ENCODE measurements around the gene RAB24. TPM values are rescaled to one million over a fixed set of nuclear protein-coding genes. Genes with fewer than 3 reads are reported as not detected.

RAB24 gene
- total and polyA plus RNA-seq, 7 donors: 22.3 to 64.6 (median 33.6) TPM

GRCh38 chr5:177288191-177288590, 15.3 kb downstream of the RAB24 start:
- no peak for DNase-seq
- no peaks in the 10 kb centered on the region for H3K4me1 ChIP-seq
- no peak overlapping the region for H3K27ac ChIP-seq
- WGBS, 2 donors: 93 to 94% methylated on average over 2 of the region's 2 CpGs
- H3K9me3 ChIP-seq: no peaks in the 10 kb centered on the region
- H3K27me3 ChIP-seq: no peaks in the 10 kb centered on the region
- intact Hi-C loops (cut with DNase I): no loop called here
- no peak overlapping the region for H3K4me3 ChIP-seq
- peaks cover 11 to 98% (median 60%) of the 10 kb centered on the region in 4 donors for H3K36me3 ChIP-seq
- TF ChIP-seq POLR2AphosphoS5 (IDR thresholded peaks at IDR 0.05): no peak
- TF ChIP-seq POLR2A (IDR thresholded peaks at IDR 0.05): no peak
- TF ChIP-seq CTCF (IDR thresholded peaks at IDR 0.05): no peak
- no peak for TF ChIP-seq EP300 (IDR thresholded peaks at IDR 0.05)

GRCh38 chr5:177276886-177277285, 26.6 kb downstream of the RAB24 start:
- no peak for DNase-seq
- Histone ChIP-seq H3K4me3 (no peak overlapping the region), H3K4me1 (no peaks in the 10 kb centered on the region), H3K9me3 (no peaks in the 10 kb centered on the region), H3K36me3 (peaks cover 10 to 86% (median 27%) of the 10 kb centered on the region in 4 donors), H3K27me3 (no peaks in the 10 kb centered on the region), H3K27ac (no peak overlapping the region)
- TF ChIP-seq EP300 (IDR thresholded peaks at IDR 0.05): no peak
- no peak for TF ChIP-seq CTCF (IDR thresholded peaks at IDR 0.05)
- TF ChIP-seq POLR2A (IDR thresholded peaks at IDR 0.05): no peak
- TF ChIP-seq POLR2AphosphoS5 (IDR thresholded peaks at IDR 0.05): no peak
- intact Hi-C loops (cut with DNase I): no loop called here
- WGBS, 2 donors: 73 to 77% methylated on average over 1 of the region's 1 CpG

- Histone ChIP-seq H3K27ac (no peak overlapping the region), H3K4me1 (no peaks in the 10 kb centered on the region), H3K4me3 (no peak overlapping the region), H3K36me3 (peaks cover 6 to 84% (median 22%) of the 10 kb centered on the region in 4 donors), H3K9me3 (no peaks in the 10 kb centered on the region), H3K27me3 (no peaks in the 10 kb centered on the region)
- intact Hi-C loops (cut with DNase I): no loop called here
- DNase-seq: no peak
- TF ChIP-seq CTCF (IDR thresholded peaks at IDR 0.05): no peak
- TF ChIP-seq POLR2AphosphoS5 (IDR thresholded peaks at IDR 0.05): no peak
- TF ChIP-seq POLR2A (IDR thresholded peaks at IDR 0.05): no peak
- no peak for TF ChIP-seq EP300 (IDR thresholded peaks at IDR 0.05)
- WGBS, 2 donors: 95 to 97% methylated on average over 6 of the region's 6 CpGs
These were observed 27.6 kb downstream of the RAB24 start for GRCh38 chr5:177275883-177276282.

GRCh38 chr5:177271113-177271512, 32.4 kb downstream of the RAB24 start:
- no peak overlapping the region for H3K4me3 ChIP-seq
- no peak for DNase-seq
- H3K27me3 ChIP-seq: no peaks in the 10 kb centered on the region
- TF ChIP-seq EP300 (IDR thresholded peaks at IDR 0.05) (no peak), POLR2A (IDR thresholded peaks at IDR 0.05) (no peak), CTCF (IDR thresholded peaks at IDR 0.05) (no peak), POLR2AphosphoS5 (IDR thresholded peaks at IDR 0.05) (no peak)
- 96 to 97% methylated on average over 4 of the region's 4 CpGs for WGBS, 2 donors
- no peaks in the 10 kb centered on the region for H3K9me3 ChIP-seq
- intact Hi-C loops (cut with DNase I): no loop called here
- no peak overlapping the region for H3K27ac ChIP-seq
- H3K4me1 ChIP-seq: no peaks in the 10 kb centered on the region
- H3K36me3 ChIP-seq: peaks cover 17 to 98% (median 31%) of the 10 kb centered on the region in 4 donors

- WGBS, 2 donors: 86 to 95% methylated on average over 3 of the region's 3 CpGs
- no peaks in the 10 kb centered on the region for H3K9me3 ChIP-seq
- TF ChIP-seq POLR2A (IDR thresholded peaks at IDR 0.05) (no peak), CTCF (IDR thresholded peaks at IDR 0.05) (no peak), EP300 (IDR thresholded peaks at IDR 0.05) (no peak), POLR2AphosphoS5 (IDR thresholded peaks at IDR 0.05) (no peak)
- H3K36me3 ChIP-seq: peaks cover 12 to 98% (median 31%) of the 10 kb centered on the region in 4 donors
- no peak for DNase-seq
- H3K27ac ChIP-seq: no peak overlapping the region
- H3K4me3 ChIP-seq: no peak overlapping the region
- no peaks in the 10 kb centered on the region for H3K27me3 ChIP-seq
- H3K4me1 ChIP-seq: no peaks in the 10 kb centered on the region
- intact Hi-C loops (cut with DNase I): no loop called here
These were observed 32.9 kb downstream of the RAB24 start for GRCh38 chr5:177270653-177271052.
